ENCODE results near the gene USP20.
A peak's percentile ranks its signal among the peaks of the same experiment; 100 is the strongest.
"Not testable (repeated sequence)": the region's sequence is repeated elsewhere in the genome, so short reads cannot be mapped to it uniquely, and the experiment has no call there.

The USP20 gene

GRCh38 chr9:129835128-129835859, at the start of gene USP20, which contains the start of gene C9orf78:
USP20 (plus strand) TSS chr9:129835458; CDS start chr9:129852556, 17,098 bp downstream.
C9orf78 (minus strand) TSS chr9:129835275; CDS start chr9:129835221, 54 bp downstream.
- DNase-seq = peak; percentile 99

DNA sequence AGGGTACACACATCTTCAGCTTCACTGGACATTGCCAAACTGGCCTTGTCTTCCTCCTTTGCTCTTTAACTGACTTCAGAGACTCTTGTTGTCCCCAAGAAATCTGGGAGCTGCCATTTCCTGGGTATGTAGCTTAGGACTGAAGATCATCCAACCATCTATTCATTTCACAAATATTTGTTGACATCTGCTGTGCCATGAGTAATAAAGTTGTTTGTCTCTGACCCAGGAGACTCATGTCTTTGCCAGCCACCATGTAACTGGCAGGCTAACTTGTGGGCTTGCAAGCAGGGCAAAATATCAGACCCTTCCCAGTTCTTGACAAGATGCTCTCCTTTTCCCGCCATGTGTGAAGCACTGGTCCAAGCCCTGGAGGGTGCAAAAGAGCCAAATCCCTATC, 49.4 kb upstream of the USP20 start:
- no peak for DNase-seq

GRCh38 chr9:129786481-129786880, 48.8 kb upstream of the USP20 start:
- DNase-seq = peak; percentile 70

- no peak for DNase-seq
Measured at GRCh38 chr9:129794549-129794948, 40.7 kb upstream of the USP20 start.

- DNase-seq = not testable (repeated sequence)
Measured at GRCh38 chr9:129796029-129796428, 39.2 kb upstream of the USP20 start.

DNA sequence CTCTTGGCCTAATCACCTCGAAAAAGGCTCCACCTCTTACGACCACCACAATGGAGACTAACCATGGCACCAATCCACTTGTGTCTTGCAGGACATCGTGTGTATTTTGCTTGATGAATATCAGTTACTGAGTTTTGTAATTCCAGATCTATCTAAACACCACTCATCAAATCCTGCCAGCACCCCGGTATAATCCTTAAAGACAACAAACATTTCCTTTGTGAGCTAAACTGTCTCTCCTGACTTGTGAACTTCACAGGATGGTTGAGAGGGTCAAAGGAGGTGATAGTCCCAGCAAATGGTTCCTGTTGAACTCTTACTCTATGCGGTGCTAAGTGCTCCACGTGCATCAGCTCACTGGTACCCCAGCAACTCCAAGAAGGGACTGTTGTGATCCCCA, 36.3 kb upstream of the USP20 start:
- no peak for DNase-seq

DNA sequence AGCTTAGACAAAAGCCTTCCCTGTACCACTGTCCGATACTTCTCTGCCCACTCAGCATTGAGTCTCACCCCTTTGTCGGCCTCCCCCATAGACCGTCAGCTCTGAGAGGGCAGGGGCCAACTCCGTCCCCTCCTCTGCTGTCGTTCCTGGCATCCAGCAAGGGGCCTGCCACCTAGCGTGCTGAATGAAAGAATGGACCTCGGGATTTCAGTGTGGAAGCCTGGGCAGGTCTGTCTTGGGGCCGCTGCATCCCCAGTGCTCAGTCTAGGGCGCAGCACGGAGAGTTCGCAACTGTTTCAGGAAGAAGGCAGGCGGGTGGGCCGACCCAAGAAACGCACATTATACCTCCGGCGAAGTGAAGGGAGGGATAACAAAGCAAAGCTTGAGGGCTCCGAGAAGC, 33.8 kb upstream of the USP20 start:
- no peak for DNase-seq

DNA sequence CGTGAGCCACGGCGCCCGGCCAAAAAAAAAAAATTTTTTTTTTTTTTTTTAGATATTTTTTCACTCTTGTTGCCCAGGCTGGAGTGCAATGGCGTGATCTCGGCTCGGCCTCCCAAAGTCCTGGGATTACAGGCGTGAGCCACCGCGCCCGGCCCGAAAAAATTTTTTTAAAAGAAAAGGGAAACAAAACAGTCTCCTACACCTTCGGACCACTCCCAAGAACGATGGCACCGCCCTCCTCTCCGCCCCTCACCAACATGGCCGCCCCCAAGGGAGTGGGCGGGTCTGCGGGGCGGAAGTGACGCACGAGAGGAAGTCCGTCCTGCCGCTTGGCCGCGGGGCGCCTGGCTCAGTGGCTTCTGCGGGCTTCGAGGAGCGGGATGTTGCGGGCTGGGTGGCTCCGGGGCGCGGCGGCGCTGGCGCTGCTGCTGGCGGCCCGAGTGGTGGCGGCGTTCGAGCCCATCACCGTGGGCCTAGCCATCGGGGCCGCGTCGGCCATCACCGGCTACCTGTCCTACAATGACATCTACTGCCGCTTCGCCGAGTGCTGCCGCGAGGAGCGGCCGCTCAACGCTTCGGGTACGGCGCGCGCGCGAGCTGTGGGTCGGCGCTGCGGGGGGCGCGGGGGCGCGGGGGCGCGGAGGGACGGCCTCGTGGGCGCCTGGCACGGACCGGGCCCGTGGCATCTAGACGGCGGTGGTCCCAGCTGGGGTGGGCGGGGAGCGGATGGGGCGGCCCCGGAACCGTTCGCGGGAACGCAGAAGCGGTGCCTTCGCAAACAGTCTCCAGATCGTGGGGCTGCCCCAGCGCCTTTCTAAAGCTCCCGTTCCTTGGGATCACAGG, 32.2 kb upstream of the USP20 start, which contains the start of gene TOR1B:
Gene TOR1B, plus strand, starts transcription at position 352 of the 843 bp plus-strand sequence. Its CDS starts 29 bp downstream, at position 381.
- DNase-seq = peak; percentile 96

DNA sequence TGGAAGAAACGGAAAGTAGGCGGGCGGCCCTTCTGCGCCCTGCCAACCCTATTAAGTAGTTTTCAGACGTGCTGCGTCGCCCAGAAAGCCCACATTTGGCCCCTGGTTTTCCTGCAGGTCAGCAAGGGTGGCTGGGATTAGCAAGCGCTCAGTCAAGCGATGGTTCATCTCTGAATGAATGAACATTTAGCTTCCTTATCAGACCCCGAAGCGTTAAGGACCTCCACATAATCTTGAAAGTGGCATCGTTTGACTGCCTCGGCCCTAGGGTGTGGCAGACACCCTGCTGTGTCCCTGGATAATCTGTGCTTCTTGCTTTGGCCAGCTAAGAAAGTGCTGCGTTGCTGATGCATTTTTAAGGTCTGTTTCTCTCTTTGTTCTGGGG, 31.6 kb upstream of the USP20 start:
- peak; percentile 73 for DNase-seq

- no peak for DNase-seq
Measured at GRCh38 chr9:129806061-129806460, 29.2 kb upstream of the USP20 start.

DNA sequence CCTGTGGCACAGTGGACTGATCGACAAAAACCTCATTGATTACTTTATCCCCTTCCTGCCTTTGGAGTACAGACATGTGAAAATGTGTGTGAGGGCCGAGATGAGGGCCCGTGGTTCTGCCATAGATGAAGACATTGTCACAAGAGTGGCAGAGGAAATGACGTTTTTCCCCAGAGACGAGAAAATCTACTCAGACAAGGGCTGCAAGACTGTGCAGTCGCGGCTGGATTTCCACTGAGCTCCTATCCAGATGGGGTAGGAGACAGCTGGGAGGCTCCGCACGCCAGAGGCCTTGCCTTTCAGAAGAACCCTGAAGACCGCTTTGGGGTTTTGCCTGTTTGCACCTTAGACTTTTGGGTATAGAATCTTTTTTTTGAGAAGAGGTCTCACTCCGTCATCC, 25.9 kb upstream of the USP20 start:
- DNase-seq = no peak

DNA sequence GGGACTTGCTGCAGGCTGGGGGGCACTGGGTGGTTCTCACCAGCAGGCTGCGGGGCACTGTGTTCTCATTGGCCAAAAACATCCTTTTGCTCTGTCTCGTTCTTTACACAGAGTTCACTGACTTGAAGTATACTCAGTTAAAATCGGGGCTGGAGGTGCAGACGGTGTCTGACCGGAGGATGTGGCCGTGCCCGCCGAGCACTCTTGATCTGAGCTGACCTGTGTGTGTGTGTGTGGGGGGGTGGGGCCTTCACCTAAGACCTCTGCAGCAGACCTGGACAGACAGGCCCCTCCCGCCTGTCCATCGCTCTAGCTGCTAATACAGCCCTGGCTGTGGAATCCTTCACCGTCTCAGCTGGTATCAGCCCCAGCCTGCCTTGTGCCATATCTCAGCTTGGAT, 25.1 kb upstream of the USP20 start:
- no peak for DNase-seq

GRCh38 chr9:129810788-129811187, 24.5 kb upstream of the USP20 start:
- DNase-seq = no peak

GRCh38 chr9:129811967-129812363, 23.3 kb upstream of the USP20 start:
- no peak for DNase-seq

DNA sequence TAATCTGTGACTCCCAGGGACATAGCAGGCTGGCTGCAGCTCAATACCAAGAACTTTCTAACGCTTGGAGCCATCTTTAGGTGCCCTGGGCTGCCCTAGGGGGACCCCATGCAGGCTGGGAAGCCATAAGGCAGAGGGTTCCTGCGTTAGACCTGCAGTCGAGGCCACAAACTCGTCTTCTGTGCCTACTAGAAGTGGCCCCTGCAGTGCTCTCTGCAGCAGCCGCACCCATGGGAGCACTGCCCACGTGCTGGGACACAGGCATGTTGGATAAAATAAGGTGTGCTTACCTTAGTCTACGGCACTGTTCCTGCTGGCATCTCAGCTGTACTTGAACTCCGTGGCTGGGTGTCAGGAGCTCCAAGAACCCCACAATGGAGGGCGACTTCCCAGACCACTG, 22.9 kb upstream of the USP20 start:
- DNase-seq = no peak

DNA sequence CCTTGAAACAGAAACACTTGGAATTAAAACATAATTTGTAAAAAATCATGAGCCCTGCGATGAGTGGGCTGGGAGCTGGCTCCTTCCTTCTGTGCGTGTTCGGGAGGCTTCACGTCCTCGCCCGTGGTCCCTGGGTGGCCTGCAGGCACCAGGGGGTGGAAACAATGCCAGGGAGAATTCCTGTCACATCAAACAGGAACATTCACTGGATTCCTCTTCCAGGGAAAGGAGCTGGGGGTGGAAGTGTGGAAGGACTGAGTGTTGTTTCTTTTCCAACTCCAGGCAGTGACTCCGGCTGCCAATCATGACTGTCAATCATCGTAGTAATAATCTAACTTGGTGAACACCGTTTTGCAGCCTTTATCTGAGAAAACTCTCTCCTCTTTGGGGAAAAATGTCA, 21.6 kb upstream of the USP20 start:
- DNase-seq = no peak

- DNase-seq = no peak
Measured at GRCh38 chr9:129814432-129815223, 20.6 kb upstream of the USP20 start.

- no peak for DNase-seq
Measured at GRCh38 chr9:129815278-129815677, 20.0 kb upstream of the USP20 start.

DNA sequence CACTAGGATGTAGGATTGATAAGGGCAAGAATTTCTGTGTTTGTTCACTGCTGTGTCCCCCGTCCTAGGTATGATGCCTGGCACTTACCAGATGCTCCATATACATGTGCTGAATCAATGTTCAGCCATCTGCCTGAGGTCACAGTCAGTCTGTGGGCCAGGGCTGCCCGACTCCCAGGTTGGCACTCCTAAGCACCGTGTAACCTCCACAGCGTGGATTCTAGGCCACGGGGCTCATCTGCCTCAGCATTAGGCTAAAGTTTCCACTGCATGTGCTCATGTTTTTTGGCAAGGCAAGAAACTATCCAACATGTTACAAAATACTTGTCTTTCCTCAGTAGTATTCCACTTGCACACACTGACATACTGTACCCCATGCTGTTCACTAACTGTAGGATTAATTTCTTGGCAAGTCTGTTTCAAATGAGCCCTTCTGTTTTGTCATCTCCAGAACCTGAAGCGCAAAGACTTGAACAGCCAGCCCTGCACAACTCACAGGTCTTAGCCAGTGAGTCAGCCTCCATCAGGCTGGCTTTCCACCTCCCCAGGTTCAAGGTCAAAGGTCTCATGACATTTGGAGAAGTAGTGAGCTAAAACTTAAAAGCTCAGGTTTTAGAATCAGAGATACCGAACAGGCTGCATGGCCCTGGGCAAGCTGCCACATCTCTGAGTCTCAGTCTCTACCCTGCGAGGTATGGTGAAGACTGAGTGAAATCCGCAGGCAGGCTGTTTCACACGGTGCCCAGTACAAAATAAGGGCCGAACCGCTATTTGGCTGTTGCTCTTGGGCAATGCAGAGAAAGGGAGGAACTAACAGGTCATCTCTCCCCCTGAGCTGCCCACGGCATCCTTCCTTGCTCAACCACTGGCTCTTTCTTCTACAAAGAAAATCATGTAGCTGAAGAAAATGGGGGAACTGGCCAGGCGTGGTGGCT, 18.5 kb upstream of the USP20 start:
- DNase-seq = peak; percentile 76

DNA sequence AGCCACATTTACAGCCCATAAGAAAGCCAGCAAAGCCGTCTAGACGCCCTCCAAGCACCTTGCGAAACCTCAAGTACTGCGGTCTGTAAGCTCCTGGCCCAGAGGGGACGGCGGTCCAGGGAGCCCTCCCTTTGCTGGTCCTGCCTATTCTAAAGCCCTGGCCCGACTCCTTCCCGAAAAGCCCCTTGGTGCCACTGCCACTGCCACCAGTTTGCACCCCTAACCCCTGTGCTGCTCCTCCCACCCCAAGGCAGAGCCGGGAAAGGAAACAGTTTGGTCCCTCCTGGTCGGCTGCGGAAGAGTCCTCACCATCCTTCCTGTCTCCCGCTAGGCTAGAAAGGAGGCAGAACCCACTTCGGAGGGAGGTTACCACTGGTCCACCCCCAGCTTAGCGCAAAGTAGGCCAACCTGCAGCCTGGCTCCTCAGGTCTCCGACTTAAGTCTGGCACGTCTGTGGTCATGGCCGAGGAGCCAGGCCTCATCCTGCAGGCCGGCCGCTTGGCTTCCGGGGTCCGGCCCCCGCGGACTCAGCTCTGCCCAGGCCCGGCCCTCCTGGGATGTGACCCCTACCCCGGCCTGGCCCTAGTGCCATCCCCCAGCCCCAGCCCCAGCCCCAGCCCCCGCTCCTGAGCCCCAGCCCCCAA, 12.2 kb upstream of the USP20 start:
- peak; percentile 52 for DNase-seq

DNA sequence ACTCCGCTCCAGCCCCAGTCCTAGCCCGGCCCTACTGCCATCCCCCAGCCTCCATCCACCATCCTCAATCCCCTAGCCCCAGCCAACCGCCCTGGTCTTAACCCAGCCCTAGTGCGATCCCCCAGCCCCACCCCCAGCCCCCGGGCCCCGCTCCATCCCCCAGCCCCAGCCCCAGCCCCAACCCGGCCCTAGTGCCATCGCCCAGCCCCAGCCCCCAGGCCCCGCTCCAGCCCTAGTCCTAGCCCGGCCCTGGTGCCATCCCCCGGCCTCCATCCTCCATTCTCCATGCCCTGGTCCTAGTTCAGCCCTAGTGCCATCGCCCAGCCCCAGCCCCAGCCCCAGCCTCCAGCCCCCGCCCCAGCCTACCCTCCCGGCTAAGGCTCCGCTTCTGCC, 11.7 kb upstream of the USP20 start:
- no peak for DNase-seq
